NCI-H2227 (cell line): ENCODE data around the gene MSTO1.
"Not testable (repeated sequence)": the region's sequence is repeated elsewhere in the genome, so short reads cannot be mapped to it uniquely, and the experiment has no call there.

ENCODE experiments used
- DNase-seq: peaks from one replicate; lab custom pipeline; 2025; ENCODE audit not compliant: unreplicated experiment; lab: John Stamatoyannopoulos, UW

Gene MSTO1

DNA sequence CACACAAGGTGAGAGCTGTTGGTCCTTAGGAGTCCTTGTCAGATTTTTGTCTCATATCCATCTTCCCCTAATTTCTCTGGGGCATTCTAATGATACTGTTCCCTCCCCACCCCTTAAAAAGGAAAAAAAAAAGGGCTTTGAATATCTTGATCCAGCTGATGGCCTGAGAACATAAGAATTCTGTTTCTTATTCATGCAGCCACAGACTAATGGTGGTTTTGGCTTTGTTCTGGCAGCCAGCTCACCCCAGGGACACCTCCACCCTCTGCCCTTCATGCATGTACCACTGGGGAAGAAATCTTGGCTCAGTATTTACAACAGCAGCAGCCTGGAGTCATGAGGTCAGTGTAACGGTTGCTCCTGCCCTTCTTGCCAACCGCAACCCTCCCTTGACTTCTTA is 3.2 kb downstream of the MSTO1 start:
- DNase-seq = not testable (repeated sequence)

DNA sequence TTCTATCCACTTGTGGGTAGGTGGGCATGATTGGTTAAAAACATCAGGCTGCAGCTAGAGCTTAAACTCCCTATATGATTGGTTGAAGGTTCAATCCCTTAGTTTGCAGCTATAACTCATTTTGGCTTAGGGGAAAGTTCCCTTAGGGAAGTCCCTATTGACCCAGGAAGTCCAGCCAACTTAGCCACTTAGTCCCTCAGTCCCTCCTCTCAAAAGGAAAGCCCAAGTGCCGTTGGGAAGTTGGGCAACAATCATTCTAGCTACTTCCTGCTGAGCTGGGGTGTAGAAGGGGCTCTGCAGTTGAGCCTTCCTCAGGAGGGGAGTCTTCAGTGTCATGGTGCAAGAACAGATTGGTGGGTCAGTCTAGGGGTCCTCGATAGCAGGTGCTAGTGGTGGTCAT is 12.2 kb downstream of the MSTO1 start:
- no peak for DNase-seq

DNA sequence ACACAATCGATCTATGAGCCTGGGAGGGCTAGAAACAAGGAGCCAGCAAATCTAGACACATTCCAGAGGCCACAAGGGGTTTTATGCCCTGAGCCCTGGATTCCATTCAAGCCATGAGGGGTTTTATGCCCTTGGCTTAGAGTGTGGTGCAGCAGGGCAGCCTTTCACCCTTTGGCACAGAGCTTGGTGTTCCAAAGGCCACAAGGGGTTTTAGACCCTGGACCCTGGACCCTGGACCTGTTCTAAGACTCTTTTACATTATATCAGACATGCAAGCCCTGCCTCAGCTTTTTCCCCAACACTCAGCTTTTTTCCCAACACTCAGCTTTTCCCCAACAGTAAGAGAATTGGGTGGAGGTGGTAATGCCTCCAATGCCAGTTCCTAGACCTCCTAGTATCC is 13.3 kb downstream of the MSTO1 start:
- DNase-seq = no peak

DNA sequence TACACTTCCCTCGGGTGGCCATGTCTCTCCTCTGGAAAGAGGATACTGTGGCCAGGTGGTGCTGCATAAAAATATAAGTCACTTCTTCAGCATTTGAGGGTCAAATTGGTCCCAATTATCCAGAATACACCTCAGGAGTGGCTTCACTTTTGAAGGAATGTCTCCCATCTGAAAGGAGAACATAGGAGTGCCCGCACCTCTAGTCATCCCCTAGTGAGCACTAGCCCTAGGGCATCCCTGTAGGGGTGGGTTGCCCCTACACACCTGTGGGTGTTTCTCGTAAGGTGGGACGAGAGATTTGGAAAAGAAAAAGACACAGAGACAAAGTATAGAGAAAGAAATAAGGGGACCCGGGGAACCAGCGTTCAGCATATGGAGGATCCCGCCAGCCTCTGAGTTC is 16.4 kb downstream of the MSTO1 start:
- DNase-seq = not testable (repeated sequence)

DNA sequence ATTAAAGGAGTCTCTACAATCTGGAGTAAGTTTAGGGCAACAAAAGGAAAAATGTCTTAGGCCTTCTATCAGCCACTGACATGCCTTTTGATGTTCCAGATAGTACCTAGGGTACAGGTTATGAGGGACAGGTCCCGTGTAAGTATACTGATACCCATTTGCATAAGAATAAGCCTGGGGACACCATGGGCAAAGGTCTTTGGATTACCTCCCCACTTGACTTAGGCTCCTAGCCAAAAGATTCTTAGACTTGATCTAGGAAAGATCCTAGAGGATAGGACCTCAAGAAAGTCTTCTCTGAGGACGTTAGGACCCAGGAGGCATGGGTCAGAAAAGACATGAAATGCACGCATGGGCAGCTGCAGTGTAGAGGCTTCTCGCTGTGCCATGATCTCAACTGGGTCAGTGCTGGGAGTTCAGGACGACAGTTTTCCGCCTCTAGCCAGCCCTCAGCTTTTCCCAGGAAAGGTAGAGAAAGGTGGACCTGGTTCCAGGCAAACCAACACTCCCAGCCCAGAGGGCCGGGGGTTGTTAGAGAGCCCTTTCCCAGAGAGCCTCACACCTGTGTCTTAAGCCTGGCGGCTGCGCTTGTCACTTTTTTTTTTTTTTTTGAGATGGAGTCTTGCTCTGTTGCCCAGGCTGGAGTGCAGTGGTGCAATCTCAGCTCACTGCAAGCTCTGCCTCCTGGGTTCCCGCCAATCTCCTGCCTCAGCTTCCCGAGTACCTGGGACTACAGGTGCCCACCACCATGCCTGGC is 26.6 kb downstream of the MSTO1 start:
- DNase-seq = no peak

DNA sequence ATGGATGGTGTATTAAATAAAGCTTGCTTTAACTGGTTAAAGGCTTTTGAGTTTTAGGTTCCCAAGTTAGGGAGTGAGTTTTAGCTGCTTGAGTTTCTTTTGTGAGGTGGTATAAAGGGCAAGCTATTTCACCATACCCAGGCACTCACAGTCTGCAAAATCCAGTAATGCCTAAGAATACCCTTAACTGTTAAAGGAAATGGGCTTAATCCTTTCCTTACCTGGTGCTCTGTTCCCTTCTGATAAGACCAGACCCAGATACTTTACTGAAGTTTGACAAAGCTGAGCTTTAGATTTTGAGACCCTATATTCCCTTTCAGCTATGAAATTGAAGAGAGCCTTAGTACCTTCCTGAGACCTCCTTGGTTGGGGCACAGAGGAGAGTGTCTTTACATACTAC is 30.3 kb downstream of the MSTO1 start:
- DNase-seq = no peak

DNA sequence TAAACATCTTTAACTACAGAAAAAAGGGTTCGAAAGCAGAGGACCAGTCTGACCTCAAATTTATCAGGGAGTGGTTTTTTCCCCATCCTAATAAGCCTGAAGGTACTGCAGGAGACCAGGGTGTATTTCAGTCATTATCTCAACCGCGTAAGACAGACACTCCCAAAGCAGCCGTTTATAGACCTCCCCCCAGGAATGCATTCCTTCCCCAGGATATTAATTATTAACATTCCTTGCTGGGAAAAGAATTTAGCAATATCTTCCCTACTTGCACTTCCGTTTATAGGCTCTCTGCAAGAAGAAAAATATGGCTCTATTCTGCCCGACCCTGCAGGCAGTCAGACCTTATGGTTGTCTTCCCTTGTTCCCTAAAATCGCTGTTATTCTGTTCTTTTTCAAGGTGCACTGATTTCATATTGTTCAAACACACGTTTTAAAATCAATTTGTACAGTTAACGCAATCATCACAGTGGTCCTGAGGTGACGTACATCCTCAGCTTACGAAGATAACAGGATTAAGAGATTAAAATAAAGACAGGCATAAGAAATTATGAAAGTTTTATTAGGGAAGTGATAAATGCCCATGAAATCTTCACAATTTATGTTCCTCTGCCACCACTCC is 32.7 kb downstream of the MSTO1 start:
- not testable (repeated sequence) for DNase-seq

DNA sequence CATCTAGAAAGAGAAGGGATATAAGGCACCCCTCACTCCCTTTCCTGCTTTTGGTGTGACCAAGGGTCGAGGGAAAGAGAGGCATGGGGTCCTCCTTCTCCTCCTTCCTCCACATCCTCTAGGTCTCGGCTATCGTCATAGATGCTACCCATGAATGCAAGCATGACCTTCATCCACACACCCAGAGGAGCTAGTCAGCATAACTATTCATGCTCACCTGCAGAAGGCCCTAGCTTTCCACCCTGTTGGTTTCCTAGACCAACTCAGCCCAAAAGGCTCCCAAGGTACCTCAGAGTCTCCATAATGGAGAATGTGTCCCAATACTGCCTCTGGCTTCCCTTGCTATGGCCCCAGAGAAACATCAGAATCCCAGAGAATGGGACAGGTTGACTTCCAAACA is 33.2 kb downstream of the MSTO1 start:
- no peak for DNase-seq

DNA sequence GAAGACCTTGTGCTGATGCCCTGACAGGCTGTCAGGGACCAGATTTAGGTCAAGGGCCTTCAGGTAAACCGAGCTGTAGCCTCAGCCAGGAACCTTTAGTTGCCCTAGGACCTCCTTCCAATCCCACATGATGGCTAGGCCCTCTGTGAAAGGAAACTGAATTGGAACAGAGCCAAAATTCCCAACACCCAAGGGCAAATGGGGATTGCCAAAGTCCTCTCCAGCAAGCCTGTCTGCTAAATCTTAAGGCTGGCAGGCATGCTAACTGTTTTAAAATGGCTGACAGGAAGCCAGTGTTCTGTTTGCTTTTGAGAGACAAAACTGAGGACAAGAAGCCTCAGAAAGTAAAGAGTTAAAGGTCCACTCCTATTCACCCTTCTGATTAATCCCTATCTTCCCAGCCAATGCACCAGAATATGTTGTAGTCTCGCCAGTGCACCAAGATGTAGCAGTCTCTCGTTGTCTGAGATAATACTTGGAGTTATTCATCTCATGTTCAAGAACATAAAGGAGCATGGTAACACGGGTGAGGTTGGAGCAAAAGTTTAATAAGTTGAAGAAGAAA is 35.1 kb downstream of the MSTO1 start:
- DNase-seq = no peak

DNA sequence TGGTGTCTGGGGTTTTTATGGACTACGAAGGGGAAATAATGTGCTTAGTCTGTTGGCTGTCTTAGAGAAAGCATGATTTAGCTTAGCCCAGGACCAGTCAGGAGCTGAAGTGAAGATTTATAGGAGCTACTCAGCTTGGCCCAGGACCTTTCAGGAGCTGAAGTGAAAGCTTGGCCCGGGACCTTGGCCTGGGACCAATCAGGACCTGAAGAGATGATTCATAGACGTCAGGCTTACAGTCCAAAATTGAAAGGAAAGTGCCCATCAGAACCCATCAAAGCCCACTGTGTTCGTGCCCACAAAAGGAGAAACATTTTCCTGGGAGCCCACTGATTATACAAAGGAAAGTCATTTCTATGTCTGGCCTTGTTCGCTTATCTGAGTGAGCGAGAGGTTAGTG is 35.6 kb downstream of the MSTO1 start:
- DNase-seq = no peak

DNA sequence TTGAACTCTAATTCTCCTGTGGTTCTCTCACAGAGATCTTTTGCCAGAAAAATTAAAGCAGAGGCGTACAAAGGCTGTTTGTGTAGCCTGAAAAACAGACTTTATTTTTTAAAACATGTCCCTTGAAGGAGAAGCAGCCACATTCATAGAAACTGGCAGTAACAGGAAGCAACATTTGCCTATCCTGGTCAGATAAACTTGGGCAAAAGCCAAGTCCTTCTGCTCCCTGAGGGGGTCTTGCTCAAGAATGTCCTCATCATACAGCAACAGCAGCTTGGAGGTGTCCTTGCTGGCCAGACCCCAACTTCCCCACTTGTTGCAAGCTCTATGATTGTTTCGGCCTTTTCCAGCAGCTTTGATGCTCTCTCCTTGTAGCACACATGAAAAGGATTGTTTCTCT is 36.3 kb downstream of the MSTO1 start:
- DNase-seq = no peak

DNA sequence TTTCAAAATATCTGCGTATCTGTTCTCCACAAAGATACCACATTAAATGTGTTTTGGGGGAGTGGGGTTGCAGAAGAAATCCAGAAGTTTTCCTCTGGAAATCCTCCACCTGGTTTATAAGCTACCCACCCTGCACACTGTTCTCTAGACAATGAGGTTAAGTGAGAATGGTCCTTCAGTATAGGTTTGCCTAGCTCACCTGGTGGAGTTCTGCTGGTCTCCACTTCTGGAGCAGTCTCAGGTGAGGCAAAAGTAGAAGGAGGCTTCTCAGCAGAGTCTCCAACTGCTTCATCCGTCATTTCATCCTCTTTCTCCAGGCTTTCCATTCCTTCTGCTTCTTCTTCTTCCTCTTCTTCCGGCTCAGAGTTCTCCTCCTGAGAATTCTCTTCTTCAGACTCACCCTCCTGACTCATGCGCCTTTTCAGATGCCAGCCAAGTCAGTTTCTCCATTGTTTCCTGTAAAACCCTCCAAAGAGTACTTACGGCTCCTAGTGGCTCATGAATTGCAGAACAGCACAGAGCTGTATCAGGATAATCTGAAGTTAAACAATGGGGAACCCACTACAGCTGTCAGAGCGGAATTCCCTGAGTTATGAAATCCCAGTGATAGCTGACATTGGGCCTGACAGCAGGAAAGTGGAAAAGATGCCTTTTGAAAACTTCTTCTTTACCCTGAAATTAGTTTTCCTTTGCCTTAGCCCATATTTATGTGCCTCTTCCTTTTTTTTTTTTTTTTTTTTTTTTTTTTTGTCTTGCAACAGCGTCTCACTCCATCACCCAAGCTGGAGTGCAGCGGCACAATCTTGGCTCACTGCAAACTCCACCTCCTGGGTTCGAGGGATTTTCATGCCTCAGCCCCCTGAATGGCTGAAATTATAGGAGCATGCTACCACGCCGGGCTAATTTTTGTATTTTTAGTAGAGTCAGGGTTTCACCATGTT is 38.5 kb downstream of the MSTO1 start:
- peak; percentile 15 for DNase-seq

DNA sequence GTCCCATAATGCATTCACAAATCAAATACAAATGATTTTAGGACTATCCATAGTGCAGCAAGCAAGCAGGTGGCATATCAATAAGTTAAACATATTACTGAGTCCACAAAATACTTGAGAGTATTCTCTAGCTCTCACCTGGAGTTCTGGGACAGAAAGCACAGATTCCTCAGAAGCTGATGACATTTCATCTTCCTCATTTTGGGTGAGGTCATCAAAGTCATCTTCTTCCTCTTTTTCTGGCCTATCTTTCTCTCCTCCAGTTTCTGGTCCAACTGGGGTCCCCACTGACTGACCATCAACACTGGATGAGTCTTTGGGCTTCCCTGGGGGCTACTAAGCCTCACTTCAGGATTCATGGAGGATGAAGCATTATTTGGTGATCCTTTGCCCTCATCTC is 39.7 kb downstream of the MSTO1 start:
- no peak for DNase-seq

DNA sequence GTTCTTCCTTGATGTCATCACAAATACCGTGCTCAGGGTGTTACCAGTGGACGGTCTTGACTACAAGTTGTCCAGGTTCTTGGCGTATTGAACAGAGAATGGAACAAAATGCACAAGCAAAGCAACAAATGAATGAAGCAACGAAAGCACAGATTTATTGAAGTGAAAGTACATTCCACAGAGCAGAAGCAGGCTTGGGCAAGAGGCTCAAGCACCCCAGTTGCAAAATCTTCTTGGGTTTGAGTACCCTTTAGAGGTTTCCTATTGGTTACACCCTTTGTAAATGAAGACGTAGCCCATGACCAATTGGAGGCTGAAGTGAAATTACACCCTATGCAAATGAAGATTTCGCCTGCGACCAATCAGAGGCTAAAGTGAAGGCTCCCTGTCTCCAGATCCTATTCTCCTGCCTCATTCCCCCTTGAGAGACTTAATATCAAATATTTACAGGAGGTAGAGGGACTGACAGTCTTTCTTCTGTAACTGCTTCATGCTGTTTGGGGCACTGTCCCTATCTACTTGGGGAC is 40.3 kb downstream of the MSTO1 start:
- no peak for DNase-seq

DNA sequence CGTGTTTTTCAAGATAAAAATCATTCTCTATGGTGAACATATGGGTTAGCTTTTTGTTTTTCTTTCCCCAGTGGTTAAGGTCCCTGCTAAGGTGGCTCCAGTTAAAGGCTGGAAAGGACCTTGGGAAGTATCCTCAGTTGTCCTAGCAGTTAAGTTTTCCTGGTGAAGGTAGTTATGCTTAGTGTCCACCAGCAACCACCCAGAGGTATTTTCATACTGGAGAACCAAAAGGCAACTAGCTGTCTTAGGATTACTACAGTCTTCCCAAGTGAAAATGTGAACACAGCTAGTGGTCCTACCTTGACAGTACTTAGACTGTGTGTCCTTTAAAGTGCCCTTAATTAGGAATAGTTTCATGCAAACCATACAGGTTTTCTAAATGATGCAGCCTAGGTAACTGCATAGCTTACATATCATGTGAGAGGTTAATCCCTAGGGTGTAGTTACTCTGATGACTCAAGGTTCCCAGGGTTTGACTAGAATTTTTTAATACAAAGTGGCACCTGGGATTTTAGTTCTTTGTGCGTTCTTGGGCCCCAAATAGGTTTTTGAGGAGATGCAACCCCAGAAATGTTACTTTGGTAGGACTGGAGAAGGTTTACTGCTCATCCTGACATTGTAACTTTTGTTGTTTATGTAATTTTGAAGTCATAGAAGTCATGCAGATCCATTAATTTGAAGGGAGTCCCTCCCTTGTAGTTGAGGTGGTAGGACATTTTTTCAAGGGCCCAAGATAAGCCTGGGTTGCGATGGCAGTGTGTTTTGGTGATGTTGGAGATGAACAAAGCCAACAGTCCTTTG is 42.0 kb downstream of the MSTO1 start:
- DNase-seq = no peak

DNA sequence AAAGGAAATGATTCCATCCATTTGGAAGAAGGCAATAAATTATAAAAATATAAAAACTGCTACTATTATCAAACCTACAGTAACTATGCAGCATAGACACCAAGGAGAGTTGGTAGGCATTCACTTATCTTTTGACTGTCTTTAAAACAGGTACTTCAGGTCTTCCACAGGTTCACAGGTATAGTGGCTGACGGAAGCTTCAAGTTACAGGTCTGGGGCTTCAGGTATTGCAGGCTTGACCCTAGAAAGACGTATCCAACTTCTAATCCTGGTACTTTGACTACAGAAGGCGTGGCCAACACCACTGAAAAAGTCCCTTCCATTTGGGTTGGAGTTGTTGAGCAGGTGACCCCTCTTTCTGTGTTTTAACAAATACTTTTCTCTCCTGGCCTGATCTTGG is 42.9 kb downstream of the MSTO1 start:
- no peak for DNase-seq

DNA sequence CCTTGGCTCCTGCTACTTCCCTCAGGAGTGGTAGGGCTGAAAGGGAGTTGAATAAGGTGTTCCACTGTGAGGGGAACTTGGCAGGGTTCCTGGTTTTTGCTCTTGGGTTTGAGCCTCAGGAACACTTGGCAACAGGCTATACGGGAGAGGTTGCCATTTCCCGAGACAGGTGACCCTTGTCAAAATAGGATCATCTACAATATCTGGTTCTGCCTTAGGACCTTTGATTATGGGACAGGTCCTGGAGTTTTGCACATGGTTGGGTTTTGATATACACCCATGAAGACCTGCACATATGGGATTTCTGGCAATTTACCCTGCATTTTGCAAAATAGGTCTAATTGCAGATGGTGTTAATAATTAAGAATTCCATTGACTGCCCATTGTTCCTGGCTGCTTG is 47.4 kb downstream of the MSTO1 start:
- DNase-seq = no peak

DNA sequence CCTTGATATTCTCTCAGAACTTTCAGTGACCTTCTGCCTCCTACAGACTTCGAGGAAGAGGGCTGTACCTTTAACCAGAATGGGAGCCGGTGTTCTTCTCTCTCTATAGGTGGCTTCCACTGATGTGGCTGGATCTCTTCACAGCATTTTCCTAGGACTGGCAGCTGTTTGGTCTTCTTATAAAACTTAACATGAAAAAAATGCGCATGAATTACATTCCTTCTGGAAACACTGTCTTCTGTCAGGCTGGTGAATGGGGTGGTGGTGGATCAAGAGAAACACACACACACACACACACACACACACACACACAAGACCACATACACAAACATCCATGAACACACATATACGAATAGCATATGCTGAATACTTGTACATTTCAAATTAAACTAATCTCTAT is 51.2 kb downstream of the MSTO1 start:
- DNase-seq = not testable (repeated sequence)
